GM10847 (cell line): ENCODE results near the gene IZUMO2.

Source experiments
- POLR2A ChIP-seq: IDR thresholded peaks from 2 replicates; pipeline ENCODE4 v1.6.1; 2011; ENCODE audit not compliant: insufficient read length; ENCODE audit errors: extremely low read depth

Gene IZUMO2

DNA sequence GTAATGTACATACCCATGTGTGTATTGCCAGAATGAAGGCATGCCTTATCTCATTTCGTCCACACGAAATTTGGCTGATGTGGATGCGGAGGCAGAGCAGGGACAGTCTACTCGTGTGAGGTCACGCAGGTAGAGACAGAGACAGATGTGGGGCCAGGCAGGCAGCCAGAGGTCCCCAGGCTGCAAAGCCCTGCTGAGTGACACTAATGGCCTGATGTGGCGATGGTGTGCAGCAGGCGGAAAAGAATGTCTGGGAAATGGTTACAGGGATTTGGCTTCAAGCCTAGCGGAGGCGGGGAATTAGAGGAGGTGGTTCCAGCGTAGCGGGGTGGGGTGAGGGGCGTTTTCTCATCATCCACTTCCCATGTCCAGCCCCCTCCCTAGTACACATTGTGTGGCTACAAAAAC is 4.2 kb upstream of the IZUMO2 start:
- TF ChIP-seq POLR2A = no peak

DNA sequence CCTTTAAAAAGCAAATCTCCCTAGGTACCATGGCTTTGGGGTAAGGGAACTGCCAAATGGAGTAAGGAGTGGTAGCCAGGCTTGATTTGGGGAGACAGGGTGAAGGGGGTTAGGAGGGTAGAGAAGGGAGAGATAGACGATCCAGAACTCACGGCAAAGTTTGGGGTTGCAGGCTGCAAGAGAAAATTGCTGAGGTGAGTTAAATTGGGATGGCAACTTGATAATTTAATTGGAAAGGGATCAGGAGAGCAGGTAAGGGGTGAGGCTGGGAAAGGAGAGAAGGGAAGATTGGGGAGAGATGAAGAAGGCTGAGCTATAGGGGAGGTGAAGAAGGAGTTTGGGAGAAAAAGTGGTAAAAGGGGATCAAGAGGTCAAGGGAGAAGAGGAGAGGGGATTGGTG is 4.0 kb downstream of the IZUMO2 start:
- no peak for TF ChIP-seq POLR2A

DNA sequence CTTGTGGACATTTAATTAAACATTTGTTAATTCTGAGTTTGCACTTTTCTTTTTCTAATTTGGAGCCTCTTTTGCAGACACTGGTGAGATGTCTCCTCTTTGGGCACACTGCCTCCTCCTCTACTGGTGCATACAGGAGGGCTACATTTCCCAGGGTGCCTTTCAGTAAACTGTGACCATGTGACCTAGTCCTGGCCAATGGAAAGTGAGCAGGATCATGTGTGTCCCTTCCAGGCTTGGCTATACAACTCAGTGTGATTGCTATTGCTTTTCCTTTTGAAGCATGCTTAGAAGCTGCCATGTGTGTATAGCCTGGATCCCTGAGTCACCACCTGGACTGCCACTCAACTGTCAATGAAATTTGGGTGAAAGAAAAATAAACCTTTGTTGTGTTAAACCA is 4.5 kb downstream of the IZUMO2 start:
- TF ChIP-seq POLR2A = no peak

DNA sequence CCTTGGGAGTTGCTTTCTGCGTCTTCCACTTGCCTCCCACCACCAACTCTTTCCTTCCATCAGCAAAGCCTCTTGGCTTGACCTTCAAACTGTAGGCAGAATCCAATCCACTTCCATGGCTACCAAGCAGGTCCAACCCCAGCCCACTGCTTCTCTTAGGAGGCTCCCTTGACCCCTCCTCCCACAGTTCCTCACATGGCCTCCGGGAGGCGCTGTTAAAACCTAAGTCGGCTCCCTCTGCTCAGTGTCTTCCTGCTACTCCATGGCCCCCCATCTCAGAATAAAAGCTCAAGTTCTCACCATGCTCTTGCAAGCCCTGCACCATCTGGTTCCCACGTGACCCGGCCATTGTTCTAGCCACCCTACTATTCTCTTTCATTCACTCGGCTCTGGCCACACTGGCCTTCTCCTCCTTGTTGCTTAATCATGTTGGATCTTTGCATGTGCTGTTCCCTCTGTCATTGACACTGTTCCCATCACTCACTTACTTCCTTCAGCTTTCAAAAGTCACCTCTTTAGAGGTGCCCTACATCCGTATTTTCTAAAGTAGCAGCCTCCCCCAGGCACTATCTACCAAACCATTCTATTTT is 7.5 kb downstream of the IZUMO2 start:
- TF ChIP-seq POLR2A = no peak

DNA sequence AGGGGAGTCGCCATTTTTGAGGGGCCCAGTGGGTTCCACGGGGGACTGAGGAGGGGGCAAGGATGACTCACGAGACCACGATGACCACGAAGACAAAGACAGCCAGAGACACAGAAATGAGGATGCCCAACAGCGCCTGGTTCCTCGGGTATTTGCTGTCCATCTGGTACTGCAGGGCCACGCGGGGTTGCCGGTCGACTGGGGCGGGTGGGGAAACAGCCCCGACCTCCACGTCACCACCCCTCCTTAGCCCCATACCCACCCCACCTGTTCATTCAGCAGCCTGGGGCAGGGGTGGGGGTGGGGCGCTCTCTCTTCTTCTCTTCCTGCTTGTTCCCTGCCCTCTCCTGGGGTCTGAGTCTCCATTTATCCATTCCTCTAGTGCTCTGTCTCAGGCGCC is 8.6 kb downstream of the IZUMO2 start:
- no peak for TF ChIP-seq POLR2A

DNA sequence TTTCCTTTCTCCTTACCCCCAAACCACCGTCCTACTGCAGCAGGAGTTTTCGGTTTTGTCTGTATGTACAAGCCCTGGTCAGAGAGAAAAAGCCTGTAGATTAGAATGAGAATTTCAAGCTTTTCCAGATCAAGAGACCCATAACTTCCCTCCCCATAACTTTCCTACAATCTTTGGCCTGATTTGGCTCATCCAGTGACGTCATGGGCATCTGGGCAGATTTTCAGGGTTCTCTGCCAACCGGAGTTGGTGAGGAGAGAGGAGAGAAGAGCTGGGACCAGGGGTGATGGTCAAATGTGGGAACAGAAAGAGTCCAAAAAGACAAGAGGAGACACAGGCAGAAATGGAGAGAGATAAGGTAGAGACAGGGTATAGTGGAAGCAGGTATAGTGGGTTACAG is 10.5 kb downstream of the IZUMO2 start:
- no peak for TF ChIP-seq POLR2A

DNA sequence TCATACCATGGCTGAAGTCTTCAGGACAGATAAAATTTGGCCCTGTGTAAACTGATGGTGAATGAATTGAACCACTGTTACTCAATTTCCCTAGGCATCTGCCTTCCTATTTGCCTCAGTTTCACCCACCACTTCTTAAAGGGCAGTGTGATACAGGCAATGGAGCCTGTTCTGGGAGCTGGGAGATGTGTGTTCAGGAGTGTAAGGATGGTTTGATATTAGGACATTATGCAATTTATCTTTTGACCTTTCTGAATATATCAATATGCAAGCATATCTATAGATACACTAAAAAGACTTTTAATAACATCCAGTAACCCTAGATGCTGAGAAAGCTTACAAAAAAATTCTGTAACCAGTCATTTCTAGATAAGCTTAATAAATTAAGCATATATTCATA is 14.6 kb downstream of the IZUMO2 start:
- TF ChIP-seq POLR2A = no peak

DNA sequence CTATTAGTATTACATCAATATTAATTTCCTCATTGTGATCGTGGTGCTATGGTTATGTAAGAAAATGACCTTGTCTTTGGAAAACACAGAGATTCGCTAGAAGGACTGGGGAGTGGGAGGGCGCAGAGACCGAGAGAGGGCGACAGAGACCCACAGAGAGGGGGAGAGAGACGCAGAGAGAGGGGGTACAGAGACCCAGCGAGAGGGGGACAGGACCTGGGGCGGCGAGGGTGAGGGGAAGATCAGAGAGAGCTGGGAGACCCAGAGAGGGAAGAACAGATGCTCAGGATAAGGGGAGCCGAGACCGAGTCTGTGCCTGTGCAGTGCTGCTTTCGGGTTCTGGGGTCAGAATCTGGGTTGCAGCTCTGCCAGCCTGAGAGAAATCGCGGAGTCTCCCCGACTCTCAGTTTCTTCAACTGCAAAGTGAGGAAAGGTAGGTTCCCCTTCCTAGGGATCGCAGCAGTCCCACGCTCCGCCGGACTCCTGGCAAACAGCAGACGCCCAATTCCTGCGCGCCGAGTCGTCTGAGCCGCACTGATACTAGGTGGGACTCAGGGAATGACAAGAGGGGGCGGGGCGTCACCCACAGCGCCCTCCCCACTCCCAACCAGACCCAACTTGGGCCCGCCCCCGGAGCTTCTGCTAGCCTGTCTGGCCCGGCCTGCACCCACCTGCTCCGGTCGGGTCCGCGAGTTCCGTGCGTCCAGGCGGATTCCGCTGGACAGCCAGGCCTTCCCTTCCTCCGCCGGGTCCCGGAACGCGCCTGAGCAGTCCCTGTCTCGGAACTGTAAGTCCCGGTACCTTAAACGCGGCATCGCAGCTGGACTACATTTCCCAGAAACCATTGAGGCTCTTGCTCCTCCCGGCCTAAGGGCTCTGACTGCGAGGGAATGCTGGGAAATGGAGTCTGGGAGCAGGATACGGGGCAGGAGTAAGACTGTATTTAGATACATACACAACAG is 15.3 kb downstream of the IZUMO2 start:
- TF ChIP-seq POLR2A = no peak
